Naive thymus-derived CD8-positive, alpha-beta T cell (primary cell): ENCODE data around the gene SLC6A5. TPM values are rescaled to one million over a fixed set of nuclear protein-coding genes. Genes with fewer than 3 reads are reported as not detected.
"Not testable (repeated sequence)": the region's sequence is repeated elsewhere in the genome, so short reads cannot be mapped to it uniquely, and the experiment has no call there.

Experiments used
- ATAC-seq, 2 donors: fragments of 150-1000 bp; cut with Tn5 transposase in 1 of 2; sonication (Bioruptor Pico), chemical (Tn5 transposase) in 1 of 2; 1 replicate in 1 of 2; 2 replicates in 1 of 2; pipeline ENCODE4 v1.10.0; 2021; ENCODE audit warnings: mild to moderate bottlenecking in 2 of 2, moderate library complexity in 2 of 2
- POLR2A ChIA-PET: fragments of 350-600 bp; sonication (Branson Sonifier 250); formaldehyde crosslinking; loops from one replicate; lab custom pipeline; 2021; ENCODE audit warnings: antibody characterized with exemption; lab: Charles Lee
- DNase-seq, 10 donors: peaks; one replicate each; pipeline versions ENCODE4 v3.0.0 to v3.0.0-alpha.2; 2020 to 2022
- H3K27ac Mint-ChIP-seq, 10 donors: one replicate each; pipeline ENCODE4 v1.8.0; 2020 to 2022; ENCODE audit warnings: mild to moderate bottlenecking in 10 of 10, mixed read lengths in 10 of 10, moderate library complexity in 4 of 10, inconsistent platforms in 1 of 10
- H3K27me3 Mint-ChIP-seq, 5 donors: one replicate each; pipeline ENCODE4 v1.8.0; 2021 to 2022; ENCODE audit warnings: mixed read lengths in 5 of 5
- H3K36me3 Mint-ChIP-seq, 3 donors: one replicate each; pipeline ENCODE4 v1.8.0; 2020 to 2022; ENCODE audit warnings: mixed read lengths in 3 of 3, mild to moderate bottlenecking in 2 of 3, inconsistent platforms in 1 of 3
- H3K4me1 Mint-ChIP-seq, 4 donors: one replicate each; pipeline ENCODE4 v1.8.0; 2021 to 2022; ENCODE audit warnings: mixed read lengths in 4 of 4
- H3K4me3 Mint-ChIP-seq, 10 donors: one replicate each; pipeline ENCODE4 v1.8.0; 2020 to 2022; ENCODE audit warnings: mild to moderate bottlenecking in 10 of 10, mixed read lengths in 10 of 10, moderate library complexity in 6 of 10, inconsistent platforms in 1 of 10
- H3K9me3 Mint-ChIP-seq, 9 donors: one replicate each; pipeline ENCODE4 v1.8.0; 2020 to 2022; ENCODE audit warnings: mixed read lengths in 9 of 9, mild to moderate bottlenecking in 3 of 9, inconsistent platforms in 1 of 9, moderate library complexity in 1 of 9
- polyA plus RNA-seq, 3 donors: library from polyadenylated mRNA; unstranded; fragments of 300-500 nt; fragmentation: Illumina TruSeq; gene quantifications; one replicate each; pipeline ENCODE4 v1.2.3, GENCODE V29; 2021
- total RNA-seq, 8 experiments: library from RNA in 2 of 8; stranded (reverse) in 2 of 8; gene quantifications; one replicate each; pipeline ENCODE4 v1.2.3 and lab custom pipeline; 2021 to 2026

Gene SLC6A5
- total RNA-seq (not detected), polyA plus RNA-seq (not detected), total RNA-seq (lab: John Stamatoyannopoulos, UW) (0 to 0.17 (median 0) reads per million in 6 experiments)

GRCh38 chr11:20599221-20600019, at the start of gene SLC6A5:
SLC6A5 (plus strand) TSS chr11:20599608; CDS start chr11:20599673, 65 bp downstream.
- peak in 1 of 10 donors; percentile 7 for DNase-seq
- POLR2A ChIA-PET: no interaction called here
- peaks cover 62 to 97% (median 81%) of the 10 kb centered on the region in 5 donors for H3K27me3 Mint-ChIP-seq
- peaks cover 6 to 13% (median 10%) of the 10 kb centered on the region in 4 donors for H3K4me1 Mint-ChIP-seq
- peak within 1 kb of the TSS in 1 of 10 donors; percentile 77 for H3K27ac Mint-ChIP-seq
- H3K4me3 Mint-ChIP-seq: peak within 1 kb of the TSS in 1 of 10 donors; percentile 41
- no peak for ATAC-seq
- H3K9me3 Mint-ChIP-seq: peaks cover 4 to 15% (median 10%) of the 10 kb centered on the region in 9 donors
- peaks cover 0 to 21% (median 8%) of the 10 kb centered on the region in 3 donors for H3K36me3 Mint-ChIP-seq

- Mint-ChIP-seq H3K27me3 (peaks cover 0 to 26% (median 5%) of the 10 kb centered on the region in 5 donors), H3K4me1 (no peaks in the 10 kb centered on the region), H3K9me3 (peaks cover 0 to 7% (median under 1%) of the 10 kb centered on the region in 9 donors), H3K4me3 (no peak overlapping the region), H3K36me3 (peaks cover 0 to 7% (median 0%) of the 10 kb centered on the region in 3 donors), H3K27ac (no peak overlapping the region)
- DNase-seq (no peak), ATAC-seq (no peak)
- POLR2A ChIA-PET: no interaction called here
Observed at GRCh38 chr11:20551096-20551495, 48.3 kb upstream of the SLC6A5 start.

GRCh38 chr11:20555783-20556182, 43.6 kb upstream of the SLC6A5 start:
- Mint-ChIP-seq H3K4me3 (no peak overlapping the region), H3K27me3 (peaks cover 3 to 38% (median 11%) of the 10 kb centered on the region in 5 donors), H3K9me3 (peaks cover 0 to 17% (median 6%) of the 10 kb centered on the region in 9 donors), H3K36me3 (peaks cover 0 to 13% (median 0%) of the 10 kb centered on the region in 3 donors), H3K27ac (no peak overlapping the region), H3K4me1 (no peaks in the 10 kb centered on the region)
- ATAC-seq (no peak), DNase-seq (no peak)
- POLR2A ChIA-PET: no interaction called here

GRCh38 chr11:20556396-20556795, 43.0 kb upstream of the SLC6A5 start:
- Mint-ChIP-seq H3K27me3 (peaks cover 3 to 35% (median 11%) of the 10 kb centered on the region in 5 donors), H3K36me3 (peaks cover 0 to 13% (median 0%) of the 10 kb centered on the region in 3 donors), H3K9me3 (peaks cover 0 to 17% (median 6%) of the 10 kb centered on the region in 9 donors)
- DNase-seq, ATAC-seq, H3K4me3 Mint-ChIP-seq, H3K4me1 Mint-ChIP-seq, POLR2A ChIA-PET, H3K27ac Mint-ChIP-seq: not testable (repeated sequence)

- DNase-seq: no peak
- Mint-ChIP-seq H3K9me3 (peaks cover 0 to 17% (median 6%) of the 10 kb centered on the region in 9 donors), H3K4me3 (no peak overlapping the region), H3K27ac (no peak overlapping the region), H3K4me1 (no peaks in the 10 kb centered on the region), H3K36me3 (peaks cover 0 to 13% (median 0%) of the 10 kb centered on the region in 3 donors), H3K27me3 (peaks cover 4 to 26% (median 13%) of the 10 kb centered on the region in 5 donors)
- POLR2A ChIA-PET: no interaction called here
- ATAC-seq: no peak
Observed at GRCh38 chr11:20558741-20559140, 40.7 kb upstream of the SLC6A5 start.

GRCh38 chr11:20559523-20560300, 39.7 kb upstream of the SLC6A5 start:
- peaks cover 0 to 17% (median 6%) of the 10 kb centered on the region in 9 donors for H3K9me3 Mint-ChIP-seq
- H3K4me1 Mint-ChIP-seq: no peaks in the 10 kb centered on the region
- peaks cover 0 to 13% (median 0%) of the 10 kb centered on the region in 3 donors for H3K36me3 Mint-ChIP-seq
- POLR2A ChIA-PET: no interaction called here
- peaks cover 4 to 19% (median 10%) of the 10 kb centered on the region in 5 donors for H3K27me3 Mint-ChIP-seq
- no peak for ATAC-seq
- H3K4me3 Mint-ChIP-seq: no peak overlapping the region
- H3K27ac Mint-ChIP-seq: no peak overlapping the region
- no peak for DNase-seq

- no peak for ATAC-seq
- Mint-ChIP-seq H3K4me3 (no peak overlapping the region), H3K27me3 (peaks cover 5 to 19% (median 11%) of the 10 kb centered on the region in 5 donors), H3K9me3 (peaks cover 0 to 2% (median 0%) of the 10 kb centered on the region in 9 donors), H3K4me1 (no peaks in the 10 kb centered on the region), H3K36me3 (no peaks in the 10 kb centered on the region), H3K27ac (no peak overlapping the region)
- DNase-seq: no peak
- POLR2A ChIA-PET: no interaction called here
Observed at GRCh38 chr11:20561915-20562314, 37.5 kb upstream of the SLC6A5 start.

- POLR2A ChIA-PET: no interaction called here
- peaks cover 6 to 23% (median 12%) of the 10 kb centered on the region in 5 donors for H3K27me3 Mint-ChIP-seq
- peaks cover 0 to 1% (median 0%) of the 10 kb centered on the region in 4 donors for H3K4me1 Mint-ChIP-seq
- H3K36me3 Mint-ChIP-seq: no peaks in the 10 kb centered on the region
- no peak for ATAC-seq
- no peak for DNase-seq
- no peak overlapping the region for H3K27ac Mint-ChIP-seq
- H3K4me3 Mint-ChIP-seq: no peak overlapping the region
- peaks cover 0 to 7% (median 0%) of the 10 kb centered on the region in 9 donors for H3K9me3 Mint-ChIP-seq
Observed at GRCh38 chr11:20563866-20564265, 35.5 kb upstream of the SLC6A5 start.

GRCh38 chr11:20564846-20565635, 34.4 kb upstream of the SLC6A5 start:
- Mint-ChIP-seq H3K4me3 (no peak overlapping the region), H3K36me3 (no peaks in the 10 kb centered on the region), H3K9me3 (peaks cover 0 to 9% (median 0%) of the 10 kb centered on the region in 9 donors), H3K27ac (no peak overlapping the region), H3K27me3 (peaks cover 5 to 31% (median 12%) of the 10 kb centered on the region in 5 donors), H3K4me1 (peaks cover 0 to 1% (median 0%) of the 10 kb centered on the region in 4 donors)
- DNase-seq (no peak), ATAC-seq (no peak)
- POLR2A ChIA-PET: no interaction called here

- DNase-seq, POLR2A ChIA-PET, H3K27ac Mint-ChIP-seq, ATAC-seq, H3K9me3 Mint-ChIP-seq, H3K4me3 Mint-ChIP-seq, H3K4me1 Mint-ChIP-seq, H3K36me3 Mint-ChIP-seq: not testable (repeated sequence)
- H3K27me3 Mint-ChIP-seq: peaks cover 5 to 40% (median 12%) of the 10 kb centered on the region in 5 donors
Observed at GRCh38 chr11:20566115-20566514, 33.3 kb upstream of the SLC6A5 start.

- Mint-ChIP-seq H3K9me3 (peaks cover 0 to 9% (median 0%) of the 10 kb centered on the region in 9 donors), H3K27ac (no peak overlapping the region), H3K4me3 (no peak overlapping the region), H3K4me1 (peaks cover 0 to 1% (median 0%) of the 10 kb centered on the region in 4 donors), H3K36me3 (no peaks in the 10 kb centered on the region), H3K27me3 (peaks cover 5 to 47% (median 14%) of the 10 kb centered on the region in 5 donors)
- ATAC-seq: no peak
- POLR2A ChIA-PET: no interaction called here
- DNase-seq: no peak
Observed at GRCh38 chr11:20566591-20567434, 32.6 kb upstream of the SLC6A5 start.
